ENCODE data around the gene CDH22. TPM values are rescaled to one million over a fixed set of nuclear protein-coding genes. Genes with fewer than 3 reads are reported as not detected.

Gene CDH22
- total and polyA plus RNA-seq, 7 donors: 0.11 to 1.4 (median 0.53) TPM

GRCh38 chr20:46185353-46185752 lies 122.9 kb downstream of the CDH22 start:
- ATAC-seq (no peak), DNase-seq (no peak)
- no peak overlapping the region for H3K27ac ChIP-seq
- intact Hi-C loops (cut with DNase I): no loop called here
- WGBS, 3 donors: 81 to 86% (median 86%) methylated on average over 3 of the region's 3 CpGs
- H3K4me1 ChIP-seq: no peaks in the 10 kb centered on the region
- no peak overlapping the region for H3K4me3 ChIP-seq
- no peaks in the 10 kb centered on the region for H3K36me3 ChIP-seq (ENCODE audit: insufficient read depth in 1 of 2, low read depth in 1 of 2)
- no peaks in the 10 kb centered on the region for H3K9me3 ChIP-seq
- H3K27me3 ChIP-seq (ENCODE audit: insufficient read depth in 3 of 3, low read length in 2 of 3): peaks cover 0 to 8% (median 2%) of the 10 kb centered on the region in 3 donors
- TF ChIP-seq CTCF (IDR thresholded peaks at IDR 0.05): no peak

- Histone ChIP-seq H3K36me3 (ENCODE audit: insufficient read depth in 1 of 2, low read depth in 1 of 2) (no peaks in the 10 kb centered on the region), H3K9me3 (no peaks in the 10 kb centered on the region), H3K27ac (no peak overlapping the region), H3K4me1 (no peaks in the 10 kb centered on the region), H3K4me3 (no peak overlapping the region), H3K27me3 (ENCODE audit: insufficient read depth in 3 of 3, low read length in 2 of 3) (peaks cover 0 to 12% (median 2%) of the 10 kb centered on the region in 3 donors)
- DNase-seq: no peak
- ATAC-seq: no peak
- TF ChIP-seq CTCF (IDR thresholded peaks at IDR 0.05): no peak
- WGBS, 3 donors: 80 to 87% (median 86%) methylated on average over 5 of the region's 5 CpGs
- intact Hi-C loops (cut with DNase I): no loop called here
Measured at GRCh38 chr20:46183768-46184167, 124.5 kb downstream of the CDH22 start.

GRCh38 chr20:46182276-46183200 lies 125.8 kb downstream of the CDH22 start:
- ATAC-seq: no peak
- H3K36me3 ChIP-seq (ENCODE audit: insufficient read depth in 1 of 2, low read depth in 1 of 2): no peaks in the 10 kb centered on the region
- WGBS, 3 donors: 35 to 38% (median 37%) methylated on average over 13 of the region's 13 CpGs
- intact Hi-C loops (cut with DNase I): no loop called here
- no peaks in the 10 kb centered on the region for H3K4me1 ChIP-seq
- H3K27ac ChIP-seq: no peak overlapping the region
- H3K4me3 ChIP-seq: no peak overlapping the region
- no peaks in the 10 kb centered on the region for H3K9me3 ChIP-seq
- peaks cover 0 to 12% (median 4%) of the 10 kb centered on the region in 3 donors for H3K27me3 ChIP-seq (ENCODE audit: insufficient read depth in 3 of 3, low read length in 2 of 3)
- no peak for DNase-seq
- TF ChIP-seq CTCF (IDR thresholded peaks at IDR 0.05): no peak

- H3K4me1 ChIP-seq: no peaks in the 10 kb centered on the region
- peaks cover 0 to 29% (median 4%) of the 10 kb centered on the region in 3 donors for H3K27me3 ChIP-seq (ENCODE audit: insufficient read depth in 3 of 3, low read length in 2 of 3)
- TF ChIP-seq CTCF (IDR thresholded peaks at IDR 0.05): no peak
- 43 to 55% (median 55%) methylated on average over 8 of the region's 8 CpGs for WGBS, 3 donors
- no peak for DNase-seq
- intact Hi-C loops (cut with DNase I): no loop called here
- H3K4me3 ChIP-seq: no peak overlapping the region
- H3K27ac ChIP-seq: no peak overlapping the region
- no peaks in the 10 kb centered on the region for H3K9me3 ChIP-seq
- ATAC-seq: peak in 1 of 4 donors; percentile 41
- H3K36me3 ChIP-seq (ENCODE audit: insufficient read depth in 1 of 2, low read depth in 1 of 2): no peaks in the 10 kb centered on the region
Measured at GRCh38 chr20:46179862-46180261, 128.4 kb downstream of the CDH22 start.

Measured in psoas muscle (tissue), 8 donors.